Measurements from ENCODE around the gene DESI1.
"Not testable (repeated sequence)": the region's sequence is repeated elsewhere in the genome, so short reads cannot be mapped to it uniquely, and the experiment has no call there.

DESI1 gene

DNA sequence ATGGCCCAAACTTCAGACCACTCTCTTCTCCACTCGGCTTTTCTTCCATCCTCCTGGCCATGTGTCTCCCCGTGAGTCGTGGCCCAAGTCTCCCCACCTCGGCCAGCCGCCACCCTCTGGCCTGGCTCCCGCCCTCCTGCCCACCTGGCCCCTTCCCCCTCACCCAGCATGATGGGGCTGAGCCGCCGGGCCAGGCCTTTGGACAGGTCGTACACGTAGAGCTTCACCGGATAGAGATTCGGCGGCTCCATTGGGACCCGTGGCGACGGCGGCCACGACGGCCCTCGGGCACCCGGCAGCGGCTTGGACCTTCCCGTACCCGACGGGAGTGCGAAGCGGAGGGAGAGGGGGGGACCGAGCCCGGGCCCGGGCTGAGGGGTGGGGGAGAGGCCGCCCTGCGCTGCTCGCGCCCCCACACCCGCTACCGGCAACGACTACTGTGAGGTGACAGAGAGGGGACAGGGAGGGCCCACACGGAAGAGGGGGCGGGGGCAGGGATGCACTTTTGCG is at the start of gene DESI1:
DESI1 (minus strand) TSS at position 455 of the 510 bp plus-strand sequence; CDS start at position 251, 204 bp downstream.
- DNase-seq: no peak

- DNase-seq: no peak
Measured at GRCh38 chr22:41668971-41669911, 48.4 kb upstream of the DESI1 start.

DNA sequence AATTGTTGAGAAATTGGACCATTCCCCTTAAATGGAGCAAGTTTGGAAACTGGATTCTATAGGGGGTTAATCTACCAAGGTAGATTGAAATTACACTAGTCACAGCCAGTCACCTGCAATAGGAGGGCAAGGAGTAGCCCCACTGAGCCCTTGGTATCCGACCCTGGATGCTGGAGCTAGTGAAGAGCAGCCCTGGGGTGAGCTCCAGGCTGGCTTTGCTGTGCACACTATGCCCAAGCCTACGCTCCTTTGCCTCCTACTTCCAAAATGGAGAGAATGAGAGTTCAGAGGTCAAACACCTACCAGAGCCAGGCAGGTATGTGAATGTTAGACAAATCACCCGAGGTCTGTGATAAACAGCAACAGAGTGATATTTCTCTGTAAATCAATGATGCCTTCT is 44.1 kb upstream of the DESI1 start:
- no peak for DNase-seq

DNA sequence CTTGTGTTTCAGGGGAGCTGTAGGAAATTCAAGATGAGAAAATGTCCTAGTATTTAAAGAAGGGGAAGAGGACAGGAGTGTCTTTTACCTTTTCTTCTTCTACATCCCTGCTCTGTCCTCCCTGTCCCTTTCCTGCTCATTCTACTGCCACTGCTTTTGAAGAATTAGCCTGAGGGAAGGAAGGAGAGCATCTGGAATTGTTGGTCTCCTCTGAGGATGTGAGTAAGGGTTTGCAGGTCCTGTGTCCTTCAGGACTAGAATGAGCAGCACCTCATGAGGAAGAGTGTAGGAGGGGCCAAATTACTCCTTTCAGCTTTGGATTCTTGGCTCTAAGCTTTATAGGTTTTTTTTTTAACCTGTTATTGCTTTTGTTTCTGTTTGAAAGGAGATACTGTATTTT is 43.6 kb upstream of the DESI1 start:
- DNase-seq: no peak

DNA sequence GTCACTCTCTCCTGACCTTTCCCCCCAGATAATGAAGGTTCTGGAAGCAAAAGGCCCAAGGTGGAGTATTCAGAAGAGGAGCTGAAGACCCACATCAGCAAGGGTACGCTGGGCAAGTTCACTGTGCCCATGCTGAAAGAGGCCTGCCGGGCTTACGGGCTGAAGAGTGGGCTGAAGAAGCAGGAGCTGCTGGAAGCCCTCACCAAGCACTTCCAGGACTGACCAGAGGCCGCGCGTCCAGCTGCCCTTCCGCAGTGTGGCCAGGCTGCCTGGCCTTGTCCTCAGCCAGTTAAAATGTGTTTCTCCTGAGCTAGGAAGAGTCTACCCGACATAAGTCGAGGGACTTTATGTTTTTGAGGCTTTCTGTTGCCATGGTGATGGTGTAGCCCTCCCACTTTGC is 42.8 kb upstream of the DESI1 start:
- not testable (repeated sequence) for DNase-seq

DNA sequence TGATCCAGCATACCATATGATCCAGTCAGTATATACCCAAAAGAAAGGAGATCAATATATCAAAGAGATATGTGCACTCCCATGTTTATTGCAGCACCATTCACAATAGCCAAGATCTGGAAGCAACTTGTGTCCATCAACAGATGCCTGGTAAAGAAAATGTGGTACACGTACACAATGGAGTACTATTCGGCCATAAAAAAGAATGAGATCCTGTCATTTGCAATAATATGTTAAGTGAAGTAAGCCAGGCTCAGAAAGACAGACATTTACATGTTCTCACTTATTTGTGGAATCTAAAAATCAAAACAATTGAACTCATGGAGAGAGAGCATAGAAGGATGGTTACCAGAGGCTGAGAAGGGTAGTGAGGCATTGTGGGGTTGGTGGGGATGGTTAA is 40.9 kb upstream of the DESI1 start:
- DNase-seq: no peak

GRCh38 chr22:41661088-41661487 is 40.2 kb upstream of the DESI1 start:
- no peak for DNase-seq

DNA sequence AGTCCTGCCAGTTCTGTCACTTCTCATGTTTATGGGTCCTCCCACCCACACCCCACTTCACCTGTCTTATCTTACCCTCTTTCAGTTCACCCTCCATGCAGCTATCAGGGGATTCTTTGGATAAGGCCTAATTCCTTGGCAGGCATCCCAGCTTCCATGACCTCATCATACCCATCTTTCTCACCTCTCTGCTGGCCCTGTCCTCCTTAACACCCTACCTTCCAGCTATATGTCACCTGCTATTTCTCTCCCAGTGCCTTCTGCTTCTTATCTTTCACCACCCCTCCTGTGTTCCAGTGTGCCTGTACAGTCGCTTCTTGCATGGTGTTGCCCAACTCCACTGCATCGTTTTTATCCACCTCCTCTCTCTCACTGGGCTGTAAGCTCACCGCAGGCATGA is 39.6 kb upstream of the DESI1 start:
- no peak for DNase-seq

DNA sequence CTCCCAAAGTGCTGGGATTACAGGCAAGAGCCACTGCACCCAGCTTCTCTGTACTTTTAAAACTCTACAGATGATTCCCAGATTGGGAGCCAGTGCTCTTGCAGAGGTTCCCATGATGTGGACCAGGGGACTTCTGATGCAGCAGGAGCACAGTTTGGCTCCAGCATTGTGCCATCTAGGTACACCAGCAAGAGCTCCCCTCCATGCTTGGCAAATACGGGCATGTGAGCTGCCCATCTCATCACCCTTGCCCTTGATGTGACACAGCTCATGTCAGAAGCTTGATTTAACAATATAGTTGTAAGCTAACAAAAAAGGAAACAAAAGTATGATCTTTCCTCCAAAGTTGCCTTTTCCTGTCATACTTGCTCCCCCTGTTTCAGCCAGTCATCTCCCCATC is 39.1 kb upstream of the DESI1 start:
- no peak for DNase-seq

DNA sequence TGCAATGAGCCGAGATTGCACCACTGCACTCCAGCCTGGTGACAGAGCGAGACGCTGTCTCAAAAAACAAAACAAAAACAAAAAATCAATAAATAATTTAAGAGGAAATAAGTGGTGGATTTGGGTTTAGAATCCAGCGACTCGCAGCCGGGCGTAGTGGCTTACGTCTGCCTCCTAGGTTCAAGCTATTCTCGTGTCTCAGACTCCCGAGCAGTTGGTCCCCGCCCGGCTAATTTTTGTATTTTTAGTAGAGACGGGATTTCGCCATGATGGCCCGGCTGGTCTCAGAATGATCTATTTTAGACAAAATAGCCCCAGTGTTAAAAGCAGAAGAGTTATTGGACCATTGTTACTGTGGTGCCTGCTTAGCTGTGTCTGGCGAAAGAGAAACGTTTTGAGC is 38.0 kb upstream of the DESI1 start:
- DNase-seq: no peak

- DNase-seq: no peak
Measured at GRCh38 chr22:41657709-41658108, 36.9 kb upstream of the DESI1 start.

DNA sequence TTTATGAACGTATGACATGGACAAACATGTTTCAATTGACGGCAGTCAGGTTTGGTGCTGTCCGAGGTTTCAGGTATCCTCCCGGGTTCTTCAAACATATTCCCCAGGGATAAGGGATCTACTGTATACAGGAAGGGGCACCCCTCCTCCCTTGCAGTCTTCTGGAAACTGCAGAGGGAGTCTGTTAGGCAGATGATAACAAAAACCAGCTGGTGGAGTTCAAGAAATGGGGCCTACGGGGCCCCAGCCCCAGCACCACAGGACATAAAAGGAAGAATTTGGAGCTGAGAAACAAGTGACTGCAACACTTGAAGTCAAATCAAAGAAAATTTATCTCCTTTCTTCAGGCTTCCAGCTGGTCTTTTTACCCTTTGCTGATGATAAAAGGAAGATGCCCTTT is 35.7 kb upstream of the DESI1 start:
- no peak for DNase-seq

GRCh38 chr22:41654322-41654721 is 33.5 kb upstream of the DESI1 start:
- no peak for DNase-seq

DNA sequence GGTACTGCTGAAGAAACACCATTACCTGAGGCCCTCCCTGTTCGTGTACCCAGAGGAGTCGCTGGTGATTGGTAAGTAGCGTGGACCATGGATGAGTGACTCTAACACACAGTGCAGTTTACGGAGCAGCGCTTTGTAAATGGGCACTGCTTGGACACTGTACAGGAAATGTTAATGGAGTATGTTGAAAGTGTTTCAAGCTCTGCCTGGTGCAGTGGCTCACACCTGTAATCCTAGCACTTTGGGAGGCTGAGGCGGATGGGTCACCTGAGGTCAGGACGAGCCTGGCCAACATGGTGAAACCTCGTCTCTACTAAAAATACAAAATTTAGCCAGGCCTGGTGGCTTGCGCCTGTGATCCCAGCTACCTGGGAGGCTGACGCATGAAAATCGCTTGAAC is 30.0 kb upstream of the DESI1 start:
- DNase-seq: no peak

DNA sequence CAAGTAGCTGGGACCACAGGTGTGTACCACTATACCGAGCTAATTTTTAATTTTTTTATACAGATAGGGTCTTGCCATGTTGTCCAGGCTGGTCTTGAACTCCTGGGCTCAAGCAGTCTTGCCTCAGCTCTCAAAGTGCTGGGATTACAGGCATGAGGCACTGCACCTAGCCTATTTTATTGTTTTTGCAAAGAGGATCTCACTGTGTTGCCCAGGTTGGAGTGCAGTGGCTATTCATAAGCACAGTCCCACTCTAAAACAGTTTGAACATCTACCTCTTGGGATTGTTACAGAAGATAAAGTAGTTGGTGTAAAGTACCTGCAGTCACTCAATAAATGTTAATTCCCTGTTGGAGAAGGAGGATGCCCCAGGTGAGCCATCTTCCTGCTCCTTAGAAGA is 29.4 kb upstream of the DESI1 start:
- DNase-seq: no peak

DNA sequence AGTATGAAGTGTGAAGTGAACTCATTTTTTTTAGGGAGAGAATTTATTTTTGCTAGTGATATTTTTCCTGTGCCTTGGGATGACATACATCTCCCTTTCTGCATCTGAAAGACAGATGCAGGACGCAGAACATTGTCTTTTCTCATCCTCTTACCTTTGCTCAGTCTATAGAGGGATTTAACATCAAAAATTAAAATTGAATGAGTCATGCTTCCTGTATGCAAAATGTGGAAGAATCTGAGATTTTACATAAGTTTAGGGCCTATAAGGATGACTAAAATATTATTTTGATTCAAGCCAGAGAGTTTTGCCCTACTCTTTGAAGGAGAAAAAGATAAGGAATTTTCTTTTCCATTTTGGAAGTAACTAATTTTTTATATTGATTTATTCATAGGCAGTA is 27.6 kb upstream of the DESI1 start:
- DNase-seq: no peak

GRCh38 chr22:41647771-41648170 is 26.9 kb upstream of the DESI1 start:
- no peak for DNase-seq

DNA sequence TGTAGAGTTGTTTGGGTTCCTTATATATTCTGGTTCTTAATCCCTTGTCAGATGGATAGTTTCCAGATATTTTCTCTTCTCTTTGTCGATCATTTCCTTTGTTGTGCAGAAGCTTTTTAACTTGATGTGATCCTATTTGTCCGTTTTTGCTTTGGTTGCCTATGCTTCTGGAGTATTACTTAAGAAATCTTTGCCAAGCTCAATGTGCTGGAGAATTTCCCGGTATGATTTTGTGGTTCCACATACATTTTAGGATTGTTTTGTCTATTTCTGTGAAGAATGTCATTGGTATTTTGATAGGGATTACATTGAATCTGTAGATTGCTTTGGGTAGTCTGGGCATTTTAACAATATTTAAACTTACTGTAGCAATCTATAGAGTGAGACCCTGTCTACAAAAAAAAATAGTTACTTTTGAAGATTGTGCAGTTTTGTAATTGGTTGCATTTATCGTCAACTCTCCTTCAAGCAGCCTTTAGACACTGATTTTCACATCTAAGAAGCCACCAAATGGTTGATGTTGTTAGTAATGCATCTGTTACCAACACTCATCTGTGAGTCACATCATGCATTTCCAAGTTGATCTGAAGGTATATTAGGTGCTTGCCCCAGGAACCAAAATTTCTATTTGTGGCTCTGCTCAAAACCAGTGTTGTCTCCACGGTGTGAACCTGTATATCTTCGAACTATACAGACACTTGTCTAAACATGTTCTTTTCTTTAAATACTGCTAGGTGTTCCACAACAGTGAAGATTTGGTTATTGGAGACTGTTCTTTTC is 21.7 kb upstream of the DESI1 start:
- no peak for DNase-seq

- DNase-seq: no peak
Measured at GRCh38 chr22:41641854-41642253, 21.0 kb upstream of the DESI1 start.

DNA sequence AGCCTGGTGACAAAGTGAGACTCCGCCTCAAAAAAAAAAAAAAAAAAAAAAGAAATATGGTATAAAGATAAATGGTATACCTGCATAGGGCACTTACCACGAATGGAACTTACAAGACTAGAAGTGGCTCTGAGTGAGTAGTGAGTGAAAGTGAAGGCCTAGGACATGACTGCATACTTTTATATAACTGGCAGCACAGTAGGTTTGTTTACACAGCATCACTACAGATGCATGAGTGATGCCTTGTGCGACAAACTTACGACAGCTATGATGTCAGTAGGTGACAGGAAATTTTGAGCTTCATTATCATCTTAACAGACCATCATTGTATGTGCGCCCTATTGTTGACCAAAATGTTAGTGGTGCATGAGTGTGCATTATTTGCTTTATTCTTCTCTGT is 17.9 kb upstream of the DESI1 start:
- DNase-seq: no peak

DNA sequence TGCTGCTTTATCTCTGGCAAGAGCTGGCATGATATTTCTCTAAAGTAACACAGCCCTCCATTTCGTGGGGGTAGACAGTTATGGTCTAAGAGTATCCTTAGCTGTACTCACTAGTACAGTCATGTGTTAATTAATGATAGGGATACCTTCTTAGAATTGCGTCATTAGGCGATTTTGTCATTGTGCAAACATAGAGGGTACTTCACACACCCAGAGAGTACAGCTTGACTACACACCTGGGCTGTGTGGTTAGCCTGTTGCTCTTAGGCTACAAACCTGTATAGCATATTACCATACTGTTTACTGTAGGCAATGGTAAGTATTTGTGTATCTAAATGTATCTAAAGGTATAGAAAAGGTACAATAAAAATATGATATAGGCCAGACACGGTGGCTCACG is 17.3 kb upstream of the DESI1 start:
- no peak for DNase-seq

DNA sequence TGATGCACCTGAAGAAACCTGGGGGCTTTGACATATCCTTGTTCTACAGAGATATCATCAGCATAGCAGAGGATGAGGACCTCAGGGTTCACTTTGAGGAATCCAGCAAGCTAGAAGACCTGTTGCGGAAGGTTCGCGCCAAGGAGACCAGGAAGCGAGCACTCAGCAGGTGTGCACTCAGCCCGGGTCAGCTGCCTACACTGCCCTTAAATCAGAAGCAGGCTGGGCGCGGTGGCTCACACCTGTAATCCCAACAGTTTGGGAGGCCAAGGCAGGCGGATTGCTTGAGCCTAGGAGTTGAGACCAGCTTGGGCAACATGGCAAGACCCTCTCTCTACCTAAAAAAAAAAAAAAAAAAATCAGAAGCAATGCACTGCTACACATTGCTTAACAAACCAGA is 16.8 kb upstream of the DESI1 start:
- not testable (repeated sequence) for DNase-seq

GRCh38 chr22:41636467-41636866 is 15.6 kb upstream of the DESI1 start:
- DNase-seq: no peak

DNA sequence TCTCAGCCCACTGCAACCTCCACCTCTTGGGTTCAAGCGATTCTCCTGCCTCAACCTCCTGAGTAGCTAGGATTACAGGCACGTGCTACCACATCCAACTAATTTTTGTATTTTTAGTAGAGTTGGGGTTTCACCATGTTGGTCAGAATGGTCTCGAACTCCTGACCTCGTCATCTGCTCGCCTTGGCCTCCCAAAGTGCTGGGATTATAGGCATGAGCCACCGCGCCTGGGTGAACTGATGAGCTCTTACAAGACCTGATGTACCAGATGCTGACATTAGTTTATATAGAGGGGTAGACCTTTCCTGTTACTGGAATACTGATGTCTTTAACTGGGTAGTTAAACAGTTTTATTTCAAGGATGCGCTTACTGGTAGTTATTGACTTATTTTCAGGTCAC is 13.8 kb upstream of the DESI1 start:
- not testable (repeated sequence) for DNase-seq

All from stimulated activated CD4-positive, alpha-beta T cell treated with anti-CD3 and anti-CD28 coated beads, Interleukin-1b, Interleukin-23, amount 100 ng/mL, for 48 hours (primary cell).